GM18861 (cell line): ENCODE data around the gene OSBPL8.
A peak's percentile ranks its signal among the peaks of the same experiment; 100 is the strongest.
"Not testable (repeated sequence)": the region's sequence is repeated elsewhere in the genome, so short reads cannot be mapped to it uniquely, and the experiment has no call there.

Experiments
- ATAC-seq: cut with Tn5 transposase; IDR thresholded peaks from one replicate; pipeline ENCODE4 v1.9.1; 2021; ENCODE audit not compliant: unreplicated experiment

The OSBPL8 gene

DNA sequence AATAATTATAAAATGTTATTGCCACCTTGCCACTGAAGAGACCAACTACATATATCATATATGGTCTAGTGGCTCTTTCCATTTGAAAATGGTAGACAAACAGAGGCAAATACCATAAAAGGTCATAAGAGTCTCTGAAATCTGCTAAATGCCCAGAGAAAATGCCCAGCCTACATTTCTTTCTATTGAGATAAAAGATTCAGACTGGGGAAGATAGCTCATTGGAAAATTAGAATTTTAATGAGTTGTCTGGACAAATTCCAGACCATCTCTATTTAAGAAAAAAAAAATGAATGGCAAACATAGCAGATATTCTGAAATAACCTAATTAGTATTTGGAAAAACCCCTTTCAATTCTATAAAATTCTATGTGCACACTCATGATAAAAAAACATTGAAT, 131.5 kb downstream of the OSBPL8 start:
- ATAC-seq = no peak

DNA sequence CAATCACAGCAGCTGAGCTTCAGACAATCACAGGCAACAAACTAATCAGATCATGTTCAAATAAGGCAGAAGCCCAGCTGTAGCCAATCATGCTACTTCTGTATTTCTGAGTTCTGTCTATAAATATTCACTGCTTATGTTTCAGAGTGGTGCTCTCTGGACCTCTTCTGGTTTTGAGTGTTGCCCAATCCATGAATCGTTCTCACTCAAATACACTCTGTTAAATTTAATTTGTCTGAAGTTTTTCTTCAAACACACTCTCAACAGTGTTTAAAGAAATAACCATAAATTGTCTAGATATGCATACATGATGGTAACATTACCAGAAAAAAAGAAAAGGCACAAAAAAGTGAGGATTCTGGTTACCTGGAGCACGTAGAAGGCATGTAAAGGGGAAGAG, 133.4 kb downstream of the OSBPL8 start:
- ATAC-seq = no peak

DNA sequence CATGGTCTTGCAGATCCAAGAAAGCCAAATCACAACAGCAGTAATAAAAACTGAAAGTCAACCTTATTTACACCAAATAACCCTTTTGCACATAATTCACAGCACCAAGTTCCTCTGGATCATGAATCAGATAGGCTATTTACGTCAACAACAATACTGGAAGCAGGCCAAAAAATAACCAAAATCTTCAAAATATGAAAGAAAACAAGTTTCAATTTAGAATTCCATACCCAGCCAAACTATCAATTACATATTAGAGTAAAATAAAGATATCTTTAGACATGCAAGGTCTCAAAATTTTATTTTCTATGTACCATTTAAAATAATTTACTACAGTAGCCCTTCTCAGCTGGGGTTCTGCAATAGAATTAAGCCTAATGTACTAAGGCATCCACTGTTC, 134.6 kb downstream of the OSBPL8 start:
- ATAC-seq = no peak

GRCh38 chr12:76422543-76423438, 136.8 kb downstream of the OSBPL8 start:
- ATAC-seq = no peak

GRCh38 chr12:76422154-76422542, 137.4 kb downstream of the OSBPL8 start:
- ATAC-seq = no peak

DNA sequence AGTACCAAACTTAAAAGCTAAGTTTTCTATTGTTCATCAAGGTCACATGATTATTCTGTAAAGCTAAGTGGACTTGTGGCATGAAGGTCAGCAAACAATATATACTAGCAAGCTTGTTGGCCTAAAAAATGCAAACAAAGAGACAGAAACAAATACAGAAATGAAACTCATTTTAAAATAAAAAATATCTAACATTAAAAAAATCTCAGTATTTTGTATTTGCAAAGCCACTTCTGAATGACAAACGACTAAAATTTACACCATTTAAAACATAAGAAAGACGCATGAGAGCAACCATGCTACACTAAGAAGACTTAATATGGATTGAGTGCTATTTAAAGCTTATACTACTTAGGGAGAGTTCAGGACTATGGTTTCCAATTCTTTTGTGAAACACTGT, 138.5 kb downstream of the OSBPL8 start:
- no peak for ATAC-seq

DNA sequence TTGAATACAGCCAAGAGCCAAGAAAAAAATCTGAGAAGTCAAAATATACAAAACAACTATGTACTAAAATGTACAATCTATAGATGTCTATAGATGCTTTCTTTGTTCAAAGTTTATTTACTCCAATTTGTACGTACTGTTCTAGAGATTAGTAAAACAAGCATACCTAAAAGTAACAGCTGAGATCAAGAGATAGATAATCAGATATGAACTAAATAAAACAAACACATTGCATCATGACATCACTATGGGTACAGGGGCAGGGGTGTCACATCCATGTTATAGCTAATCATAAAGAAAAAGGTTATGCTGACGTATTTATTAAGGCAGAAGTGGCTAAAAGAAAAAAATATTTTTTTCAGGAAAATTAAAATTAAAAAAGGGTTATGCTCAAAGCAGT, 139.3 kb downstream of the OSBPL8 start:
- no peak for ATAC-seq

- peak; percentile 61 for ATAC-seq
Observed at GRCh38 chr12:76417116-76417515, 142.5 kb downstream of the OSBPL8 start.

- no peak for ATAC-seq
Observed at GRCh38 chr12:76413121-76413520, 146.4 kb downstream of the OSBPL8 start.

DNA sequence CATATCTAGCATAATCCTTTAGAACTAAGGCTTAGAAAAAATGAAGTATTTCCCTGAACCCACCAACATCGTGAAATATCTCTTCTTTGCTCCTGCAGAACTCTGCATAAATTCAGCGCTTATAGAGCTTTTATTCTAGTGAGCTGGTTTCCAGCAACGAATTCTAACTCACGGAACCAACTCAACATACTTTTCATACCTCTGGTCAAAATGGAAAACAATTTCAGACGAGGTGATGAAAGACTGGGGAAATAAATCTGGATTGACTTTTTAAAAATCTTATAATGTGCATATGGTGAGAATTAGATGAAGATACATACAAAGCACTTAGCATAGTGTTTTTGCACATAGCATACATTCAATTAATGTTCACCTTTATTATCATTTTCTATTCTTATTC, 148.8 kb downstream of the OSBPL8 start:
- no peak for ATAC-seq

GRCh38 chr12:76410371-76410770, 149.2 kb downstream of the OSBPL8 start:
- no peak for ATAC-seq

DNA sequence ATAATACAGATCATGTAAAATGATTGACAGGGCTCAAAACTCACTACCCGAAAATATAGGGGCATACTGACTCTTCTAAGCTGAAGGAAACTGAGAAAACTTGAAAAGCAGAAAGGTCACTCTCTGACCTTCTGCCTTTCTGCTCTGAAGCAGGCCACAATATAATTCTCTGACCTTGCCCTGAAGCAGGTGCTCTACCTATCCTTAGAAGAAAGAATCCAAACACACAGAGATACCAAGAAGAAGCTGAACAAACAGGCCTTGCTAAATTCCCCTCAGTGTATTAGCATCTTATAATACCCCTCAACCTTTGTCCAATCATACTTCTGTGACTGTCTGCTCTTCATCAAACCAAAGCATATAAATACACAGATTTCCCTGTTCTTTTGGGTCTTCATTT, 150.5 kb downstream of the OSBPL8 start:
- ATAC-seq = no peak

GRCh38 chr12:76407710-76408109, 151.9 kb downstream of the OSBPL8 start:
- ATAC-seq = no peak

- no peak for ATAC-seq
Observed at GRCh38 chr12:76402259-76402658, 157.3 kb downstream of the OSBPL8 start.

DNA sequence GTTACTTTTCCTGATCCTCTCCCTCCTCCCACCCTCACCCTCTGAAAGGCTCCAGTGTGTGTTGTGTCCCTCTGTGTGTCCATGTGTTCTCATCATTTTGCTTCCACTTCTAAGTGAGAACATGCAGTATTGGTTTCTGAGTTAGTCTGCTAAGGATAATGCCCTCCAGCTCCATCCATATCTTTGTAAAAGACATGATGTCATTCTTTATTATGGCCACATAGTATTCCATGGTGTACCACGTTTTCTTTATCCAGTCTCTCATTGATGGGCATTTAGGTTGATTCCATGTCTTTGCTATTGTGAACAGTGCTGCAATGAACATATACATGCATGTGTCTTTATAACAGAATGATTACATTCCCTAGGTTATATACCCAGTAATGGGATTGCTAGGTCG, 159.4 kb downstream of the OSBPL8 start:
- ATAC-seq = no peak

- no peak for ATAC-seq
Observed at GRCh38 chr12:76399040-76399439, 160.5 kb downstream of the OSBPL8 start.

DNA sequence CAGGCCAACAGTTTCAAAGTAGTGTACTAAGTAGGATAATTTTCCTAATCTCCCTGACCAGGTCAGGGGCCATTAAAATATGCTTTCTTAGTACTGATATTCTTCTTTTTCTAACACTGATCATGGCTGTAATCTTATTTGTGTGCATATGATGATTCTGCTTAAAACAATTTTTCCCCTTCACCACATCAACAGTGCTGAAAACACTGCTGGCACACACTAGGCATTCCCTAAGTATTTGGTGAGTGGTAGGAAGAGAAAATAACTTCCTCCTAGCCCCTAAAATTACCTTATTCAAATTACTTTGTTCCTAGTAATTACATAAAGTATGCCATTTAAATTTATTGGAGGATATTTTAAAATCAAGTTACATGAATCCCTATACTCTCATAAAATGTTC, 161.5 kb downstream of the OSBPL8 start:
- no peak for ATAC-seq

GRCh38 chr12:76391461-76391860, 168.1 kb downstream of the OSBPL8 start:
- ATAC-seq = no peak

- no peak for ATAC-seq
Observed at GRCh38 chr12:76387614-76388013, 172.0 kb downstream of the OSBPL8 start.

DNA sequence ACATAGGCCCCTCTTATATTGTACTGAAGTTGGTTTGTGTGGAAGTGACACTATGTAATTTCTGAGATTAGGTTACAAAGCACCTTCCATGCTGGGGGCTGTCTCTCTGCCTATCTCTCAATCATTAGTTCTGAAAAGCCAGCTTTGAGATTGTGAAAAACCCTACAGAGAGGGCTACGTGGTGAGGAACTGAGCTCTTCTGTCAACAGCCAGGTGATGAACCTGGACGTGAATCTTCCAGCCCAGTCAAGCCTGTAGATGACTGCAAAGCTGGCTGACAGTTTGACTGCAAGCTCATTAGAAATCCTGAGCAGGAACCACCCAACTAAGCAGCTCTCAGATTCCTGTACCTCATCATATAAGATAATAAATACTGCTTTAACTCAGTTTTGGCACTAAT, 175.0 kb downstream of the OSBPL8 start:
- ATAC-seq = no peak

- ATAC-seq = no peak
Observed at GRCh38 chr12:76383988-76384387, 175.6 kb downstream of the OSBPL8 start.

- no peak for ATAC-seq
Observed at GRCh38 chr12:76379261-76379660, 180.3 kb downstream of the OSBPL8 start.

DNA sequence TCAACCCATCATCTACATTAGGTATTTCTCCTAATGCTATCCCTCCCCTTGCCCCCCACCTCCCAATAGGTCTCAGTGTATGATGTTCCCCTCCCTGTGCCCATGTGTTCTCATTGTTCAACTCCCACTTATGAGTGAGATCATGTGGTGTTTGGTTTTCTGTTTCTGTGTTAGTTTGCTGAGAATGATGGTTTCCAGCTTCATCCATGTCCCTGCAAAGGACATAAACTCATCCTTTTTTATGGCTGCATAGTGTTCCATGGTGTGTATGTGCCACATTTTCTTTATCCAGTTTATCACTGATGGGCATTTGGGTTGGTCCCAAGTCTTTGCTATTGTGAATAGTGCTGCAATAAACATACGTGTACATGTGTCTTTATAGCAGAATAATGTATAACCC, 182.7 kb downstream of the OSBPL8 start:
- ATAC-seq = not testable (repeated sequence)
